Measurements from ENCODE around the gene ZBTB17. TPM values are rescaled to one million over a fixed set of nuclear protein-coding genes. Genes with fewer than 3 reads are reported as not detected.

Gene ZBTB17
- total and polyA plus RNA-seq, 10 of the 15 experiments (the other 5 are each of a cell fraction or from before 2014, with no cell fraction given), result 0.87 to 59.4 (median 38.7) TPM

- TF ChIP-seq RELB (IDR thresholded peaks at IDR 0.05; ENCODE audit: low read depth), result peak; percentile 29; the same call in 1 of the 2 replicates
- no peak for TF ChIP-seq ELK1 (IDR thresholded peaks at IDR 0.05; ENCODE audit: low read depth, low read length)
- peak; percentile 80; the same call in 1 of the 2 replicates for TF ChIP-seq MTA3 (IDR thresholded peaks at IDR 0.05; ENCODE audit: borderline replicate concordance, low read length)
- peak in 1 of 2 experiments; percentile 47; a peak in 1 of 4 replicates for TF ChIP-seq ETV6 (conservative IDR thresholded peaks at IDR 0.05 in 1 of 2, IDR thresholded peaks at IDR 0.05 in 1 of 2; ENCODE audit: borderline replicate concordance in 1 of 2, low read depth in 1 of 2)
- no peak for TF ChIP-seq CHD2 (IDR thresholded peaks at IDR 0.05; ENCODE audit: borderline replicate concordance, low read depth, low read length)
- peak; percentile 71; the same call in 2 of the 3 replicates for TF ChIP-seq POU2F2 (IDR thresholded peaks at IDR 0.05; ENCODE audit: borderline replicate concordance, low read depth, low read length)
Observed at GRCh38 chr1:15918962-15919715, 56.8 kb downstream of the ZBTB17 start (continued).

- ATAC-seq, result peak; percentile 72
- in situ Hi-C loops (cut with MboI), result no loop called here
- TF ChIP-seq EP300 (IDR thresholded peaks at IDR 0.05; ENCODE audit: borderline replicate concordance in 1 of 2, control insufficient read depth in 1 of 2, low read depth in 2 of 2, low read length in 2 of 2) (0 out of 4 replicates have a peak, but pooled peaks of 1 of the 2 experiments have one; percentile 18), JUNB (IDR thresholded peaks at IDR 0.05) (peak; percentile 60), ZBTB4 (CRISPR knock-in tag; IDR thresholded peaks at IDR 0.05) (no peak), MTA2 (IDR thresholded peaks at IDR 0.05; ENCODE audit: low read depth) (peak; percentile 82), BACH1 (IDR thresholded peaks at IDR 0.05; ENCODE audit: borderline replicate concordance) (0 out of 2 replicates have a peak, but pooled peaks have one; percentile 13), POLR2AphosphoS5 (IDR thresholded peaks at IDR 0.05; ENCODE audit: low read length) (no peak), RUNX3 (IDR thresholded peaks at IDR 0.05; ENCODE audit: low read length) (peak; percentile 92), CBFB (IDR thresholded peaks at IDR 0.05; ENCODE audit: low read depth) (peak; percentile 63; the same call in 1 of the 2 replicates)
Observed at GRCh38 chr1:15916916-15917315, 59.0 kb downstream of the ZBTB17 start.

More at GRCh38 chr1:15916916-15917315, 59.0 kb downstream of the ZBTB17 start:
- no TSS peak for BruUV-seq (replicated peaks)
- H3K79me2 ChIP-seq (ENCODE audit: control insufficient read depth, insufficient read depth, low read length), result peaks cover 17% of the 10 kb centered on the region
- H3K9ac ChIP-seq (ENCODE audit: control insufficient read depth, insufficient read depth, low read length), result peak overlapping the region; percentile 12; the same call in 1 of the 2 replicates
- POLR2A ChIA-PET, result interaction anchor here (0.6 to 1.1 kb wide), 3 partner anchors 45 to 151 kb away, joined by 3 to 5 read pairs (median 4); no protein-coding TSS in a partner anchor
- 0 out of 2 replicates have a peak overlapping the region, but pooled peaks have one; percentile 36 for H3K4me3 ChIP-seq
- no peaks in the 10 kb centered on the region for H4K20me1 ChIP-seq (ENCODE audit: control insufficient read depth, insufficient read depth)
- H3K9me3 ChIP-seq (replicated peaks; ENCODE audit: control insufficient read depth, insufficient read depth, low read length), result no peaks in the 10 kb centered on the region
- H3K4me1 ChIP-seq (ENCODE audit: control insufficient read depth, insufficient read depth, low read length), result peaks cover 33% of the 10 kb centered on the region
- H3K36me3 ChIP-seq (ENCODE audit: control insufficient read depth in 2 of 2, insufficient read depth in 2 of 2, low read length in 1 of 2), result peaks cover 5 to 25% of the 10 kb centered on the region in 2 experiments
- CTCF ChIA-PET, result interaction anchor here (0.6 to 3.5 kb wide), 7 partner anchors 34 to 113 kb away, joined by 3 to 22 read pairs (median 4); no protein-coding TSS in a partner anchor
- WGBS (ENCODE audit: insufficient coverage, insufficient replicate concordance, low lambda C conversion rate, missing lambda C conversion rate), result 5% methylated on average over 7 of the region's 7 CpGs
- peak overlapping the region; percentile 72 for H3K4me2 ChIP-seq (ENCODE audit: control insufficient read depth, insufficient read depth)
- no peak overlapping the region for H2AFZ ChIP-seq (ENCODE audit: control insufficient read depth, low read depth, low read length)
- intact Hi-C loops (cut with micrococcal nuclease; ENCODE audit: unreplicated experiment), result loop anchor here (2.0 to 10.0 kb wide), 2 partner anchors 66 to 102 kb away; no protein-coding TSS in a partner anchor
- RAD21 ChIA-PET (ENCODE audit: unreplicated experiment), result interaction anchor here (0.8 to 2.5 kb wide), 7 partner anchors 12 to 101 kb away, joined by 3 to 11 read pairs (median 5); partner anchors contain the start of gene ZBTB17
- SMC1A ChIA-PET (ENCODE audit: uncharacterized antibody, unreplicated experiment), result interaction anchor here (0.6 to 1.9 kb wide), 12 partner anchors 11 to 102 kb away, joined by 3 to 10 read pairs (median 4); no protein-coding TSS in a partner anchor
- DNase-seq (ENCODE audit: low read depth, low spot score) (no peak), FAIRE-seq (peak; percentile 72)
- H3K27ac ChIP-seq (ENCODE audit: control insufficient read depth, insufficient read depth), result peak overlapping the region; percentile 72
- no peaks in the 10 kb centered on the region for H3K27me3 ChIP-seq (replicated peaks in 1 of 2; ENCODE audit: control insufficient read depth in 2 of 2, insufficient read depth in 2 of 2, low read length in 1 of 2)
